PC-3 (cell line): ENCODE measurements around the gene COMMD6.

Experiments used
- CTCF ChIP-seq: fragments of 300-600 bp; sonication (generic); conservative IDR thresholded peaks from 2 replicates; pipeline ENCODE4 v1.5.1; 2017; ENCODE audit warnings: antibody characterized with exemption, low read depth, mild to moderate bottlenecking, low read length
- EZH2 ChIP-seq: fragments of 300-600 bp; sonication (generic); IDR thresholded peaks from one replicate; pipeline ENCODE4 v1.6.1; 2017; ENCODE audit warnings: antibody characterized with exemption, mild to moderate bottlenecking, low read length; ENCODE audit not compliant: unreplicated experiment

- TF ChIP-seq CTCF (no peak), EZH2 (no peak)
These were observed 31.6 kb downstream of the COMMD6 start for GRCh38 chr13:75506018-75506417.
